Measurements from ENCODE around the gene EXOSC10. TPM values are rescaled to one million over a fixed set of nuclear protein-coding genes. Genes with fewer than 3 reads are reported as not detected.

EXOSC10 gene
- total and polyA plus RNA-seq, 2 of the 13 experiments (the other 11 are each of a cell fraction or from before 2014, with no cell fraction given) = 48.4 to 67.6 TPM

DNA sequence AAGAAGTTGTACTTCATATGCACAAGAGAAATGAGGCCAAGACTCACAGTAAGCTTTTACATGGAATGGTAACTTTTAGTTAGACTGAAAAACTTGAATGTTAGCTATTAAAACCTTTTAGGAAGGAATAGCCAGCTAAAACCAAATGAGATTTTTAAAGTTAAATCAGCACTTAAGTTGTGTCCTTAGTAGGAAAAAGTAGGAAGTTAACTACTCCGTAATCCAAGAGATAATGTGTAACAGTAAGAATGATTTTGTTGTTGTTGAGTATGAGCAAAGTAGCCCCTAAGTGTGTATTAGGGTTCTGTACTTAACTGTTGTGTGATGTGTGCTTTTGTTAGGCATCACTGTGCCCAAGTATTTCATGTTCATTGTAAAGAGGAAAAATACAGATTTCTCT lies 74.1 kb downstream of the EXOSC10 start:
- no peak for ATAC-seq
- in situ Hi-C loops (cut with HindIII; ENCODE audit: extremely low pct_ligation_motif_present, low pct_unique_long_range_greater_than_20kb) (loop anchor here (25.0 kb wide), 1 partner anchor 612 kb away; no protein-coding TSS in a partner anchor), intact Hi-C loops (cut with micrococcal nuclease; ENCODE audit: unreplicated experiment) (no loop called here)
- peaks cover 12 to 54% of the 10 kb centered on the region in 2 experiments for H3K36me3 ChIP-seq (replicated peaks in 1 of 2; ENCODE audit: control insufficient read depth in 1 of 2, insufficient read depth in 2 of 2, low read length in 2 of 2)
- 98% methylated on average over 1 of the region's 1 CpG for WGBS (ENCODE audit: low lambda C conversion rate)
- no peak overlapping the region for H3K4me3 ChIP-seq (replicated peaks in 1 of 3; ENCODE audit: insufficient read depth in 1 of 3, low read depth in 2 of 3, low read length in 3 of 3)
- H3K9ac ChIP-seq (ENCODE audit: insufficient read depth, low read depth, low read length) = no peak overlapping the region
- ChIA-PET CTCF (ENCODE audit: low intra/inter-chr PET ratio, low total read pairs) (no interaction called here), POLR2A (no interaction called here)
- no TSS peak for BruUV-seq (replicated peaks)
- no peak overlapping the region for H3K27ac ChIP-seq (ENCODE audit: extremely low read length, insufficient read depth, low read length)
- no peak for FAIRE-seq
- no peaks in the 10 kb centered on the region for H3K9me3 ChIP-seq (ENCODE audit: low read length)
- DNase-seq (ENCODE audit: low spot score) = no peak
- no peaks in the 10 kb centered on the region for H3K79me2 ChIP-seq (ENCODE audit: insufficient read depth, low read length)
- H4K20me1 ChIP-seq (ENCODE audit: insufficient read depth, low read length) = no peaks in the 10 kb centered on the region; the same call in 1 of the 2 replicates
- H2AFZ ChIP-seq (ENCODE audit: low read length) = no peak overlapping the region
- no peaks in the 10 kb centered on the region for H3K4me1 ChIP-seq (ENCODE audit: insufficient read depth, low read length)
- no peaks in the 10 kb centered on the region for H3K27me3 ChIP-seq (ENCODE audit: control insufficient read depth in 1 of 2, insufficient read depth in 2 of 2, low read length in 2 of 2)
- TF ChIP-seq POLR2AphosphoS5 (IDR thresholded peaks at IDR 0.05; ENCODE audit: low read depth, low read length) = 0 out of 2 replicates have a peak, but pooled peaks have one; percentile 21
- TF ChIP-seq, protein P1, sequence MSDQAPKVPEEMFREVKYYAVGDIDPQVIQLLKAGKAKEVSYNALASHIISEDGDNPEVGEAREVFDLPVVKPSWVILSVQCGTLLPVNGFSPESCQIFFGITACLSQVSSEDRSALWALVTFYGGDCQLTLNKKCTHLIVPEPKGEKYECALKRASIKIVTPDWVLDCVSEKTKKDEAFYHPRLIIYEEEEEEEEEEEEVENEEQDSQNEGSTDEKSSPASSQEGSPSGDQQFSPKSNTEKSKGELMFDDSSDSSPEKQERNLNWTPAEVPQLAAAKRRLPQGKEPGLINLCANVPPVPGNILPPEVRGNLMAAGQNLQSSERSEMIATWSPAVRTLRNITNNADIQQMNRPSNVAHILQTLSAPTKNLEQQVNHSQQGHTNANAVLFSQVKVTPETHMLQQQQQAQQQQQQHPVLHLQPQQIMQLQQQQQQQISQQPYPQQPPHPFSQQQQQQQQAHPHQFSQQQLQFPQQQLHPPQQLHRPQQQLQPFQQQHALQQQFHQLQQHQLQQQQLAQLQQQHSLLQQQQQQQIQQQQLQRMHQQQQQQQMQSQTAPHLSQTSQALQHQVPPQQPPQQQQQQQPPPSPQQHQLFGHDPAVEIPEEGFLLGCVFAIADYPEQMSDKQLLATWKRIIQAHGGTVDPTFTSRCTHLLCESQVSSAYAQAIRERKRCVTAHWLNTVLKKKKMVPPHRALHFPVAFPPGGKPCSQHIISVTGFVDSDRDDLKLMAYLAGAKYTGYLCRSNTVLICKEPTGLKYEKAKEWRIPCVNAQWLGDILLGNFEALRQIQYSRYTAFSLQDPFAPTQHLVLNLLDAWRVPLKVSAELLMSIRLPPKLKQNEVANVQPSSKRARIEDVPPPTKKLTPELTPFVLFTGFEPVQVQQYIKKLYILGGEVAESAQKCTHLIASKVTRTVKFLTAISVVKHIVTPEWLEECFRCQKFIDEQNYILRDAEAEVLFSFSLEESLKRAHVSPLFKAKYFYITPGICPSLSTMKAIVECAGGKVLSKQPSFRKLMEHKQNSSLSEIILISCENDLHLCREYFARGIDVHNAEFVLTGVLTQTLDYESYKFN (CRISPR knock-in tag; conservative IDR thresholded peaks at IDR 0.05) = no peak
- H3K4me2 ChIP-seq (ENCODE audit: low read depth, low read length) = no peak overlapping the region

DNA sequence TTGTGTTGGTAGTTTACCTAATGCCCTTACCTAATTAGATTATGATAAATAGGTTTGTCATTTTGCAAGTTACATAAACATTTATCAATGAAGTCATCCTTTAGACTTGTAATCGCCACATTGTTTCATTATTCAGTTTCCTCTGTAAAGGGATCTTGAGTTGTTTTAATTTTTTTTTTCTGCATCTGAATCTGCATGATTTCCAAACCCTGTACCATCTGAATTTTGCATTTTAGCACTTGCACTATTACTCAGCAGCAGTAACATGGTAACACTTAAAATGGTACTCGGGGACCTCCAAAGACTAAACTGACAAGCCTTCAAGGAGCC lies 74.8 kb downstream of the EXOSC10 start:
- Histone ChIP-seq H3K27me3 (ENCODE audit: control insufficient read depth in 1 of 2, insufficient read depth in 2 of 2, low read length in 2 of 2) (no peaks in the 10 kb centered on the region), H4K20me1 (ENCODE audit: insufficient read depth, low read length) (no peaks in the 10 kb centered on the region; the same call in 1 of the 2 replicates), H3K4me2 (ENCODE audit: low read depth, low read length) (no peak overlapping the region), H3K27ac (ENCODE audit: extremely low read length, insufficient read depth, low read length) (no peak overlapping the region), H3K4me3 (replicated peaks in 1 of 3; ENCODE audit: insufficient read depth in 1 of 3, low read depth in 2 of 3, low read length in 3 of 3) (no peak overlapping the region), H3K79me2 (ENCODE audit: insufficient read depth, low read length) (no peaks in the 10 kb centered on the region), H3K9ac (ENCODE audit: insufficient read depth, low read depth, low read length) (no peak overlapping the region), H3K9me3 (ENCODE audit: low read length) (no peaks in the 10 kb centered on the region), H3K36me3 (replicated peaks in 1 of 2; ENCODE audit: control insufficient read depth in 1 of 2, insufficient read depth in 2 of 2, low read length in 2 of 2) (peaks cover 16 to 62% of the 10 kb centered on the region in 2 experiments), H3K4me1 (ENCODE audit: insufficient read depth, low read length) (no peaks in the 10 kb centered on the region), H2AFZ (ENCODE audit: low read length) (no peak overlapping the region)
- no peak for DNase-seq (ENCODE audit: low spot score)
- TF ChIP-seq NPAS2 (CRISPR knock-in tag; IDR thresholded peaks at IDR 0.05; ENCODE audit: borderline replicate concordance) (no peak), MED8 (CRISPR knock-in tag; IDR thresholded peaks at IDR 0.05; ENCODE audit: insufficient replicate concordance) (no peak), HOXA5 (CRISPR knock-in tag; IDR thresholded peaks at IDR 0.05) (no peak)
- no peak for FAIRE-seq
- TSS peak; percentile 4 for BruUV-seq (replicated peaks)
- ChIA-PET CTCF (ENCODE audit: low intra/inter-chr PET ratio, low total read pairs) (no interaction called here), POLR2A (no interaction called here)
- ATAC-seq = no peak
- 98% methylated on average over 2 of the region's 2 CpGs for WGBS (ENCODE audit: low lambda C conversion rate)
- in situ Hi-C loops (cut with HindIII; ENCODE audit: extremely low pct_ligation_motif_present, low pct_unique_long_range_greater_than_20kb) = loop anchor here (25.0 kb wide), 1 partner anchor 612 kb away; no protein-coding TSS in a partner anchor
- intact Hi-C loops (cut with micrococcal nuclease; ENCODE audit: unreplicated experiment) = no loop called here

Measured in HepG2 (cell line).